T-cell (primary cell): Measurements from ENCODE around the gene CPZ. TPM values are rescaled to one million over a fixed set of nuclear protein-coding genes. Genes with fewer than 3 reads are reported as not detected.

Source experiments
- ATAC-seq, 4 experiments: fragments of 200-7000 bp in 3 of 4; fragments of 150-1000 bp in 1 of 4; cut with Tn5 transposase; replicated peaks in 1 of 4; 1 replicate in 3 of 4; 2 replicates in 1 of 4; pipeline ENCODE4 v1.10.0; 2021; ENCODE audit warnings: moderate library complexity in 3 of 4, mild to moderate bottlenecking in 2 of 4, moderate number of reproducible peaks in 1 of 4
- CTCF ChIA-PET, 2 donors: fragments of 300-600 bp; sonication (Branson Sonifier 250); formaldehyde crosslinking; loops; one replicate each; lab custom pipeline; 2022; ENCODE audit warnings: antibody characterized with exemption in 2 of 2; lab: Charles Lee
- POLR2A ChIA-PET, 2 donors: fragments of 300-600 bp; sonication (Branson Sonifier 250); formaldehyde crosslinking; loops; one replicate each; lab custom pipeline; 2022; ENCODE audit warnings: antibody characterized with exemption in 2 of 2; lab: Charles Lee
- DNase-seq, 35 experiments: peaks; one replicate each; pipeline versions ENCODE4 v3.0.0 to v3.0.0-alpha.2; 2013 to 2023
- H3K27ac ChIP-seq: one replicate; pipeline ENCODE4 v1.5.1; 2013; ENCODE audit warnings: low read length
- H3K27me3 ChIP-seq, 2 experiments: replicated peaks in 1 of 2; 1 replicate in 1 of 2; 2 replicates in 1 of 2; pipeline versions ENCODE4 v1.6.1 to v1.7.0; 2013; ENCODE audit warnings: low read length in 1 of 2, mixed read lengths in 1 of 2; ENCODE audit not compliant: control insufficient read depth in 2 of 2, insufficient read depth in 2 of 2; ENCODE audit errors: extremely low read depth in 1 of 2
- H3K36me3 ChIP-seq, 2 donors: 1 replicate in 1 of 2; 2 replicates in 1 of 2; pipeline versions ENCODE4 v1.6.1 to v1.7.0; 2013; ENCODE audit warnings: low read length in 1 of 2; ENCODE audit not compliant: control insufficient read depth in 2 of 2, insufficient read depth in 1 of 2; ENCODE audit errors: extremely low read depth in 1 of 2
- H3K4me1 ChIP-seq, 2 experiments: 1 replicate in 1 of 2; 2 replicates in 1 of 2; pipeline versions ENCODE4 v1.6.1 to v1.7.0; 2013; ENCODE audit warnings: low read length in 2 of 2, mixed read lengths in 1 of 2; ENCODE audit not compliant: insufficient read depth in 2 of 2, control insufficient read depth in 1 of 2; ENCODE audit errors: extremely low read depth in 1 of 2
- H3K4me3 ChIP-seq, 2 donors: 1 replicate in 1 of 2; 2 replicates in 1 of 2; pipeline versions ENCODE4 v1.5.1 to v1.7.0; 2013; ENCODE audit warnings: mild to moderate bottlenecking in 2 of 2, low read length in 1 of 2, moderate library complexity in 1 of 2; ENCODE audit not compliant: control insufficient read depth in 1 of 2; ENCODE audit errors: extremely low read depth in 1 of 2
- H3K9me3 ChIP-seq: 2 replicates; pipeline ENCODE4 v1.7.0; 2013
- H3K27ac Mint-ChIP-seq, 2 donors: one replicate each; pipeline ENCODE4 v1.8.0; 2020 to 2021; ENCODE audit warnings: mild to moderate bottlenecking in 2 of 2, mixed read lengths in 2 of 2
- H3K27me3 Mint-ChIP-seq, 2 donors: one replicate each; pipeline ENCODE4 v1.8.0; 2021 to 2022; ENCODE audit warnings: mixed read lengths in 2 of 2
- H3K36me3 Mint-ChIP-seq: one replicate; pipeline ENCODE4 v1.8.0; 2021; ENCODE audit warnings: mixed read lengths
- H3K4me1 Mint-ChIP-seq, 3 donors: one replicate each; pipeline ENCODE4 v1.8.0; 2020 to 2022; ENCODE audit warnings: mixed read lengths in 3 of 3, mild to moderate bottlenecking in 1 of 3
- H3K4me3 Mint-ChIP-seq, 3 donors: one replicate each; pipeline ENCODE4 v1.8.0; 2020 to 2022; ENCODE audit warnings: mild to moderate bottlenecking in 3 of 3, mixed read lengths in 3 of 3, moderate library complexity in 3 of 3
- H3K9me3 Mint-ChIP-seq, 3 donors: one replicate each; pipeline ENCODE4 v1.8.0; 2020 to 2022; ENCODE audit warnings: mixed read lengths in 3 of 3
- WGBS: methylation state at CpG from one replicate; pipeline ENCODE4 v1.1.5; 2013; ENCODE audit warnings: missing lambda C conversion rate; ENCODE audit not compliant: insufficient coverage; 5-methylcytosine and 5-hydroxymethylcytosine counted together
- total RNA-seq, 35 experiments: library from RNA in 6 of 35; stranded (reverse) in 6 of 35; fragments of 120-200 nt in 1 of 35; gene quantifications; one replicate each; pipeline versions ENCODE4 v1.2.1 to v1.2.4 and lab custom pipeline; 2013 to 2026

Gene CPZ
- total RNA-seq, 5 donors from 2014 or later (not counting 1 experiment from before 2014, with no cell fraction given), result 0.18 to 0.32 TPM; not detected in 3

- H3K27ac ChIP-seq, result no peak overlapping the region
- H3K36me3 ChIP-seq, result no peaks in the 10 kb centered on the region
- WGBS, result 72% methylated on average over 9 of the region's 26 CpGs
- Mint-ChIP-seq H3K27ac (no peak overlapping the region), H3K9me3 (no peaks in the 10 kb centered on the region), H3K4me3 (no peak overlapping the region), H3K27me3 (peaks cover 8 to 14% of the 10 kb centered on the region in 2 donors), H3K36me3 (no peaks in the 10 kb centered on the region), H3K4me1 (no peaks in the 10 kb centered on the region)
- CTCF ChIA-PET, result no interaction called here
- DNase-seq (no peak), ATAC-seq (no peak)
- no peak overlapping the region for H3K4me3 ChIP-seq
- H3K9me3 ChIP-seq, result no peaks in the 10 kb centered on the region
- peaks cover 0 to 25% of the 10 kb centered on the region in 2 experiments for H3K27me3 ChIP-seq
- peaks cover 0 to 6% of the 10 kb centered on the region in 2 experiments for H3K4me1 ChIP-seq
- POLR2A ChIA-PET, result no interaction called here
Measured at GRCh38 chr4:8606476-8606875, 13.9 kb downstream of the CPZ start.

GRCh38 chr4:8606966-8607365 is 14.4 kb downstream of the CPZ start:
- POLR2A ChIA-PET, result no interaction called here
- Mint-ChIP-seq H3K9me3 (no peaks in the 10 kb centered on the region), H3K4me1 (no peaks in the 10 kb centered on the region), H3K27me3 (peaks cover 12 to 16% of the 10 kb centered on the region in 2 donors), H3K4me3 (no peak overlapping the region), H3K27ac (no peak overlapping the region), H3K36me3 (no peaks in the 10 kb centered on the region)
- ATAC-seq, result no peak
- Histone ChIP-seq H3K4me3 (no peak overlapping the region), H3K27me3 (peaks cover 0 to 28% of the 10 kb centered on the region in 2 experiments), H3K27ac (no peak overlapping the region), H3K9me3 (no peaks in the 10 kb centered on the region), H3K4me1 (peaks cover 0 to 6% of the 10 kb centered on the region in 2 experiments), H3K36me3 (no peaks in the 10 kb centered on the region)
- CTCF ChIA-PET, result no interaction called here
- no peak for DNase-seq
- WGBS, result 61% methylated on average over 9 of the region's 10 CpGs

- H3K27ac ChIP-seq, result no peak overlapping the region
Measured at GRCh38 chr4:8607603-8608481, 15.3 kb downstream of the CPZ start.

GRCh38 chr4:8608714-8609391 is 16.3 kb downstream of the CPZ start:
- H3K27me3 ChIP-seq, result peaks cover 0 to 33% of the 10 kb centered on the region in 2 experiments
- DNase-seq, result no peak
- ATAC-seq, result no peak
- peaks cover 12% of the 10 kb centered on the region in 2 donors for H3K27me3 Mint-ChIP-seq
- WGBS, result 50% methylated on average over 3 of the region's 5 CpGs
- no peak overlapping the region for H3K27ac Mint-ChIP-seq
- no peaks in the 10 kb centered on the region for H3K9me3 ChIP-seq
- no peaks in the 10 kb centered on the region for H3K9me3 Mint-ChIP-seq
- POLR2A ChIA-PET, result no interaction called here
- no peaks in the 10 kb centered on the region for H3K4me1 Mint-ChIP-seq
- no peaks in the 10 kb centered on the region for H3K36me3 Mint-ChIP-seq
- no peaks in the 10 kb centered on the region for H3K36me3 ChIP-seq
- CTCF ChIA-PET, result no interaction called here
- no peak overlapping the region for H3K27ac ChIP-seq
- H3K4me3 ChIP-seq, result no peak overlapping the region
- no peak overlapping the region for H3K4me3 Mint-ChIP-seq
- H3K4me1 ChIP-seq, result peaks cover 0 to 6% of the 10 kb centered on the region in 2 experiments

More at GRCh38 chr4:8607603-8608481, 15.3 kb downstream of the CPZ start:
- Histone ChIP-seq H3K4me3 (no peak overlapping the region), H3K36me3 (no peaks in the 10 kb centered on the region), H3K9me3 (no peaks in the 10 kb centered on the region), H3K27me3 (peaks cover 0 to 32% of the 10 kb centered on the region in 2 experiments), H3K4me1 (peaks cover 0 to 6% of the 10 kb centered on the region in 2 experiments)
- POLR2A ChIA-PET, result no interaction called here
- Mint-ChIP-seq H3K4me1 (no peaks in the 10 kb centered on the region), H3K36me3 (no peaks in the 10 kb centered on the region), H3K27me3 (peaks cover 12% of the 10 kb centered on the region in 2 donors), H3K4me3 (no peak overlapping the region), H3K9me3 (no peaks in the 10 kb centered on the region), H3K27ac (no peak overlapping the region)
- CTCF ChIA-PET, result interaction anchor here (0.5 to 0.6 kb wide), 2 partner anchors 10 to 1152 kb away, joined by 4 read pairs; no protein-coding TSS in a partner anchor
- ATAC-seq (peak in 1 of 4 experiments; percentile 32), DNase-seq (peak in 21 of 35 experiments; percentile 4 to 41 (median 13))
- WGBS, result 7% methylated on average over 22 of the region's 42 CpGs

GRCh38 chr4:8609406-8609805 is 16.8 kb downstream of the CPZ start:
- no peak overlapping the region for H3K4me3 ChIP-seq
- DNase-seq (no peak), ATAC-seq (no peak)
- H3K9me3 ChIP-seq, result no peaks in the 10 kb centered on the region
- H3K36me3 ChIP-seq, result no peaks in the 10 kb centered on the region
- Mint-ChIP-seq H3K4me1 (no peaks in the 10 kb centered on the region), H3K4me3 (no peak overlapping the region), H3K9me3 (no peaks in the 10 kb centered on the region), H3K27ac (no peak overlapping the region), H3K36me3 (no peaks in the 10 kb centered on the region), H3K27me3 (peaks cover 12% of the 10 kb centered on the region in 2 donors)
- CTCF ChIA-PET, result no interaction called here
- WGBS, result 80% methylated on average over 6 of the region's 6 CpGs
- no peak overlapping the region for H3K27ac ChIP-seq
- H3K27me3 ChIP-seq, result peaks cover 0 to 37% of the 10 kb centered on the region in 2 experiments
- POLR2A ChIA-PET, result no interaction called here
- peaks cover 0 to 6% of the 10 kb centered on the region in 2 experiments for H3K4me1 ChIP-seq

GRCh38 chr4:8609824-8610350 is 17.3 kb downstream of the CPZ start:
- Histone ChIP-seq H3K4me1 (peaks cover 0 to 6% of the 10 kb centered on the region in 2 experiments), H3K27ac (no peak overlapping the region), H3K27me3 (peaks cover 0 to 40% of the 10 kb centered on the region in 2 experiments), H3K9me3 (no peaks in the 10 kb centered on the region), H3K36me3 (no peaks in the 10 kb centered on the region), H3K4me3 (no peak overlapping the region)
- ChIA-PET CTCF (no interaction called here), POLR2A (no interaction called here)
- Mint-ChIP-seq H3K36me3 (no peaks in the 10 kb centered on the region), H3K27ac (no peak overlapping the region), H3K4me3 (no peak overlapping the region), H3K4me1 (no peaks in the 10 kb centered on the region), H3K9me3 (no peaks in the 10 kb centered on the region), H3K27me3 (peaks cover 12% of the 10 kb centered on the region in 2 donors)
- DNase-seq (no peak), ATAC-seq (no peak)
- 68% methylated on average over 9 of the region's 9 CpGs for WGBS
